CD4-positive, alpha-beta T cell treated with Interleukin-21 for 1 hour (primary cell): ENCODE data around the gene ATCAY.

Experiments used
- DNase-seq: peaks from one replicate; pipeline ENCODE4 v3.0.0-alpha.2; 2020

Gene ATCAY

GRCh38 chr19:3880471-3881271, at the start of gene ATCAY:
Gene ATCAY (plus strand): TSS chr19:3880685. CDS start chr19:3885768, 5,083 bp downstream.
- no peak for DNase-seq

GRCh38 chr19:3831601-3832000, 48.9 kb upstream of the ATCAY start:
- no peak for DNase-seq

- DNase-seq: no peak
Measured at GRCh38 chr19:3832001-3832400, 48.5 kb upstream of the ATCAY start.

GRCh38 chr19:3833578-3834348, 46.7 kb upstream of the ATCAY start:
- DNase-seq: no peak

GRCh38 chr19:3834349-3835054, 46.0 kb upstream of the ATCAY start:
- DNase-seq: no peak

- no peak for DNase-seq
Measured at GRCh38 chr19:3835055-3835435, 45.4 kb upstream of the ATCAY start.

GRCh38 chr19:3836887-3837286, 43.6 kb upstream of the ATCAY start:
- DNase-seq: no peak

GRCh38 chr19:3837332-3837731, 43.2 kb upstream of the ATCAY start:
- no peak for DNase-seq

- DNase-seq: no peak
Measured at GRCh38 chr19:3837922-3838321, 42.6 kb upstream of the ATCAY start.

- no peak for DNase-seq
Measured at GRCh38 chr19:3838661-3839060, 41.8 kb upstream of the ATCAY start.

- DNase-seq: no peak
Measured at GRCh38 chr19:3839941-3840340, 40.5 kb upstream of the ATCAY start.

GRCh38 chr19:3840804-3841203, 39.7 kb upstream of the ATCAY start:
- no peak for DNase-seq

- DNase-seq: no peak
Measured at GRCh38 chr19:3842948-3843347, 37.5 kb upstream of the ATCAY start.

GRCh38 chr19:3844596-3844995, 35.9 kb upstream of the ATCAY start:
- DNase-seq: no peak

- peak; percentile 54 for DNase-seq
Measured at GRCh38 chr19:3849092-3849491, 31.4 kb upstream of the ATCAY start.

GRCh38 chr19:3849787-3850186, 30.7 kb upstream of the ATCAY start:
- DNase-seq: no peak

- DNase-seq: no peak
Measured at GRCh38 chr19:3850320-3850972, 30.0 kb upstream of the ATCAY start.

GRCh38 chr19:3851254-3852176, 29.0 kb upstream of the ATCAY start:
- DNase-seq: no peak

- DNase-seq: no peak
Measured at GRCh38 chr19:3852177-3852511, 28.3 kb upstream of the ATCAY start.

- peak; percentile 54 for DNase-seq
Measured at GRCh38 chr19:3852614-3853254, 27.8 kb upstream of the ATCAY start.

- DNase-seq: no peak
Measured at GRCh38 chr19:3855320-3855719, 25.2 kb upstream of the ATCAY start.
